HG03280 (cell line): ENCODE data around the gene ZKSCAN8.

Experiments used
- ATAC-seq: cut with Tn5 transposase; IDR thresholded peaks from one replicate; pipeline ENCODE4 v1.9.1; 2021; ENCODE audit warnings: mild to moderate bottlenecking, moderate library complexity; ENCODE audit not compliant: unreplicated experiment

Gene ZKSCAN8

DNA sequence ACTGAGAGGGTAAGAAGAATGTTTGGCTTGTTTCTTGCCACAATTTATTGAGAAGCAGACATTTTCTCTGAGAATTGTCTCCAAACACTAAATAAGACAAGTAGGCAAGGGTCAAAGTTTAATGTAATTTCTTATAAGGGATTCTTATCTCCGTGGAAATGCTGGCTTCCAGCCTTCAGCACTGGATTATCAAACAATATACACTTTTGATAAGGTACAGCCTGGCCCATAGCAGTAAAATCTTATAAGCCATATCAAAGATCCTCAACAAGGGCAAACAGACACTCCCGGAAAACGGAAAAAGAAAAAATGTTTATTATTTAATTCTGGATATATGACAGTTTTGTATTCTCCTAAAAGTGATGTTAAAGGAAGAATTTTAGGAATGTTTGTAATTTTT lies 64.8 kb downstream of the ZKSCAN8 start:
- ATAC-seq, result no peak

DNA sequence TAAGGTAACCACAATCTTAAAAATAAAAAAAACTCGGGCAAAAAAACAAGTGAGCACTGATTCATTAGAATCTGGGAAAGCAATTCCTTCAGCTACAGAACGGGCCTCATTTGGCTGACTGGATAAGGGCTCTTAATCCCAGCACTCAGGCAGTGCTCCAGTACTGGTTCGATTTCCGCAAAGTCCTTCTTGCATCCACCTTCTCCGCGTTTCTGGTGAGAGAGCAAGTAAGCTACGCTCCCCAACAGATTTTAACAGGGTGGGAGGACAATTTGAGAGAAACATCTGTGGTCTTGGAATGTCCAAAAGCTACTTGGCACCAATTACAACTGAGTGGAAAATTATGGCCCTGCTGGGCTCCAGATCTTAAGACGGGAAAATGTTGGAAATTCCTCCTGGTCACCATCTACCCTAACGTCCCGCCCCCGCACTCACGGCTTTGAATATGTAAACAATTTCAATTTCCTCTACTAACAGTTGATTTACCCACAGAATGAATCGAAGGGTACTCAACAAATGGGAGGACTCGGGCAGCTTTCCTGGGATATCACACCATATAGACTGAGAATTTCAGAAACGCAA lies 65.3 kb downstream of the ZKSCAN8 start:
- ATAC-seq, result no peak

DNA sequence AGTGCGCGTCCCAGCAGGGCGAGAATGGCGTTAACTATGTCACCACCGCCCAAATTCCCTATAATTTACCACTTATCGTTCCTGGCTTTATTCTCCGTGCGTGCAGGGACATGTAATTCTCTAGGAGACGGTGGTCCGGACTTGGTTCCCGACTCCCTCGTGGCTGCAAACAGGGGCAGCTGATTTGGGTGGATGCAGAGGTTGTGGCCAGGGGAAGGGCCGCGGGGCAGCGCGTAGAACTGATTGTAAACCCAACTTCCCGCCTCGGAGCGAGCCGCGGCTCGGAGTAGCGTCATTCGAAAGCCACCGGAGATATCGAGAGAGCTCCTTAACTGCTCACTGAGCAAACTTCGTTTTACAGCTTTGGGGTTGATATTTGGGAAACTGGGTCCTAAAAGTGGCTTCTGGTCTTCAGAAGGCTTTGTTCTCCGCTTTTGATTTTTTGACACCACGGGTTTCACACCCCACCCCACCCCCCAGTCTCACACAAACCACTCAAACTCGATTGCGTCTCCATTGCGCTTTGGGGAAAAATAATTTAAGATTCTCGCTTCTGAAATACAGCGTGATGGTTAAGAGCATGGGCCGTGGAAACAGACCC lies 65.9 kb downstream of the ZKSCAN8 start:
- ATAC-seq, result no peak

DNA sequence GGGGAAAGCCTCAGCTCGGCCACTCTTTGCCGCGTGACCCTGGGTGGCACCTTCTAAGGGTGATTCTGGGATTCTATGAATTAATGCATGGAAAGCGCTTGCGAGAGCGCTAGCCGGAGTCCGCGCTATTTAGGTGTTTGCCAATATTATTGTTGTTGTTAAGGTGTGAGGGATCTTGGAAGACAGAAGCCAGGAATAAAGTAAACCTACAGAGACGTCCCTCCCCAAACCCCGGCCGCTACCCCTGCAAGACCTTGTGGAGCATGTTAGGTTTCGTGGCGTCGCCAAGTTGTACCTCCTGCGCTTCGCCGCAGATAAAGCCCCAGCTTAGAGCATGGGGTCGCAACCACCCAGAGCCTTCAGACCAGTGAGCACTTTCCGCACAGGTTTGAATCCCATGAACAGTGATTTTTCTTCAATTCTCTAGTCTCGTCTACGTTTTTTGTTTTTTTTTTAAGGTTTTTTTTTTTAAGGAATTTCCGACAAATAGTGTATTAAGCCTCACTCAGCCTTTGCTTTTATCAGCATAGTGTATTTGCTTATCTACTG lies 66.5 kb downstream of the ZKSCAN8 start:
- ATAC-seq, result no peak
